DOHH2 (cell line): ENCODE results near the gene ZNF581.

Source experiments
- CTCF ChIP-seq: fragments of 200-600 bp; sonication (generic); IDR thresholded peaks from one replicate; pipeline ENCODE4 v1.5.1; 2014; ENCODE audit warnings: antibody characterized with exemption, mild to moderate bottlenecking, low read depth, low read length; ENCODE audit not compliant: poor library complexity, severe bottlenecking
- EZH2phosphoT487 ChIP-seq: fragments of 200-600 bp; sonication (generic); IDR thresholded peaks from 2 replicates; pipeline ENCODE4 v1.6.1; 2017; ENCODE audit warnings: borderline replicate concordance, mild to moderate bottlenecking, antibody characterized with exemption, low read length, moderate library complexity, mixed read lengths

GRCh38 chr19:55620410-55621204 lies 22.8 kb upstream of the ZNF581 start:
- TF ChIP-seq CTCF, result no peak
- no peak for TF ChIP-seq EZH2phosphoT487
